ENCODE data around the gene SMIM26. TPM values are rescaled to one million over a fixed set of nuclear protein-coding genes. Genes with fewer than 3 reads are reported as not detected.

Gene SMIM26
- total RNA-seq, 2 donors from 2014 or later, result 41.2 to 58.4 TPM

GRCh38 chr20:18527339-18527738 lies 39.9 kb upstream of the SMIM26 start:
- no peaks in the 10 kb centered on the region for H3K4me1 ChIP-seq
- TF ChIP-seq CTCF (IDR thresholded peaks at IDR 0.05) (no peak), POLR2A (IDR thresholded peaks at IDR 0.05) (no peak)
- H3K9me3 ChIP-seq, result no peaks in the 10 kb centered on the region
- H3K36me3 ChIP-seq (replicated peaks in 1 of 2; ENCODE audit: insufficient read depth in 1 of 2, low read depth in 2 of 2), result peaks cover 13 to 61% of the 10 kb centered on the region in 2 donors
- WGBS, 2 donors, result 87 to 91% methylated on average over 2 of the region's 2 CpGs
- no peak for DNase-seq
- H3K27me3 ChIP-seq, result no peaks in the 10 kb centered on the region
- no peak overlapping the region for H3K27ac ChIP-seq
- no peak for ATAC-seq
- no peak overlapping the region for H3K4me3 ChIP-seq
- intact Hi-C loops (cut with DNase I), result no loop called here

GRCh38 chr20:18527836-18528235 lies 39.4 kb upstream of the SMIM26 start:
- 87 to 94% methylated on average over 2 of the region's 2 CpGs for WGBS, 2 donors
- DNase-seq (no peak), ATAC-seq (no peak)
- TF ChIP-seq POLR2A (IDR thresholded peaks at IDR 0.05) (no peak), CTCF (IDR thresholded peaks at IDR 0.05) (no peak)
- H3K4me1 ChIP-seq, result no peaks in the 10 kb centered on the region
- no peak overlapping the region for H3K27ac ChIP-seq
- intact Hi-C loops (cut with DNase I), result no loop called here
- peaks cover 15 to 62% of the 10 kb centered on the region in 2 donors for H3K36me3 ChIP-seq (replicated peaks in 1 of 2; ENCODE audit: insufficient read depth in 1 of 2, low read depth in 2 of 2)
- no peaks in the 10 kb centered on the region for H3K9me3 ChIP-seq
- H3K27me3 ChIP-seq, result no peaks in the 10 kb centered on the region
- no peak overlapping the region for H3K4me3 ChIP-seq

- intact Hi-C loops (cut with DNase I), result no loop called here
- peaks cover 17 to 67% of the 10 kb centered on the region in 2 donors for H3K36me3 ChIP-seq (replicated peaks in 1 of 2; ENCODE audit: insufficient read depth in 1 of 2, low read depth in 2 of 2)
- no peaks in the 10 kb centered on the region for H3K27me3 ChIP-seq
- no peaks in the 10 kb centered on the region for H3K9me3 ChIP-seq
- H3K4me1 ChIP-seq, result no peaks in the 10 kb centered on the region
- ATAC-seq (no peak), DNase-seq (no peak)
- H3K27ac ChIP-seq, result no peak overlapping the region
- H3K4me3 ChIP-seq, result no peak overlapping the region
- TF ChIP-seq CTCF (IDR thresholded peaks at IDR 0.05) (no peak), POLR2A (IDR thresholded peaks at IDR 0.05) (no peak)
Observed at GRCh38 chr20:18529041-18529440, 38.2 kb upstream of the SMIM26 start.

- WGBS, 2 donors, result 86 to 89% methylated on average over 6 of the region's 6 CpGs
- no peak overlapping the region for H3K27ac ChIP-seq
- no peaks in the 10 kb centered on the region for H3K9me3 ChIP-seq
- peaks cover 14 to 54% of the 10 kb centered on the region in 2 donors for H3K36me3 ChIP-seq (replicated peaks in 1 of 2; ENCODE audit: insufficient read depth in 1 of 2, low read depth in 2 of 2)
- no peak for ATAC-seq
- H3K27me3 ChIP-seq, result no peaks in the 10 kb centered on the region
- no peak for TF ChIP-seq CTCF (IDR thresholded peaks at IDR 0.05)
- no peak for TF ChIP-seq POLR2A (IDR thresholded peaks at IDR 0.05)
- intact Hi-C loops (cut with DNase I), result no loop called here
- H3K4me1 ChIP-seq, result no peaks in the 10 kb centered on the region
- DNase-seq, result no peak
- H3K4me3 ChIP-seq, result no peak overlapping the region
Observed at GRCh38 chr20:18532626-18533025, 34.6 kb upstream of the SMIM26 start.

GRCh38 chr20:18533491-18533890 lies 33.7 kb upstream of the SMIM26 start:
- WGBS, 2 donors, result 0 to 38% methylated on average over 1 of the region's 1 CpG
- H3K36me3 ChIP-seq (replicated peaks in 1 of 2; ENCODE audit: insufficient read depth in 1 of 2, low read depth in 2 of 2), result peaks cover 11 to 45% of the 10 kb centered on the region in 2 donors

More at GRCh38 chr20:18533491-18533890, 33.7 kb upstream of the SMIM26 start:
- Histone ChIP-seq H3K9me3 (no peaks in the 10 kb centered on the region), H3K4me1 (no peaks in the 10 kb centered on the region), H3K4me3 (no peak overlapping the region), H3K27ac (no peak overlapping the region), H3K27me3 (no peaks in the 10 kb centered on the region)
- TF ChIP-seq POLR2A (IDR thresholded peaks at IDR 0.05) (no peak), CTCF (IDR thresholded peaks at IDR 0.05) (no peak)
- ATAC-seq (no peak), DNase-seq (no peak)
- intact Hi-C loops (cut with DNase I), result no loop called here
